ENCODE measurements around the gene PRKACA. TPM values are rescaled to one million over a fixed set of nuclear protein-coding genes. Genes with fewer than 3 reads are reported as not detected.

The PRKACA gene
- total and polyA plus RNA-seq, 10 of the 15 experiments (the other 5 are each of a cell fraction or from before 2014, with no cell fraction given): 0.53 to 68.5 (median 11.2) TPM

GRCh38 chr19:14162871-14163297 lies 45.3 kb upstream of the PRKACA start:
- in situ Hi-C loops (cut with MboI) (no loop called here), intact Hi-C loops (cut with micrococcal nuclease; ENCODE audit: unreplicated experiment) (no loop called here)
- H3K27me3 ChIP-seq (replicated peaks in 1 of 2; ENCODE audit: control insufficient read depth in 2 of 2, insufficient read depth in 2 of 2, low read length in 1 of 2): no peaks in the 10 kb centered on the region
- H3K36me3 ChIP-seq (ENCODE audit: control insufficient read depth in 2 of 2, insufficient read depth in 2 of 2, low read length in 1 of 2): no peaks in the 10 kb centered on the region
- FAIRE-seq: no peak
- 91% methylated on average over 35 of the region's 38 CpGs for WGBS (ENCODE audit: insufficient coverage, insufficient replicate concordance, low lambda C conversion rate, missing lambda C conversion rate)
- no peak overlapping the region for H2AFZ ChIP-seq (ENCODE audit: control insufficient read depth, low read depth, low read length)
- no peak for ATAC-seq
- H3K4me1 ChIP-seq (ENCODE audit: control insufficient read depth, insufficient read depth, low read length): no peaks in the 10 kb centered on the region
- ChIA-PET CTCF (no interaction called here), SMC1A (ENCODE audit: uncharacterized antibody, unreplicated experiment) (no interaction called here), RAD21 (ENCODE audit: unreplicated experiment) (no interaction called here), POLR2A (no interaction called here)
- no peak overlapping the region for H3K4me3 ChIP-seq
- H3K79me2 ChIP-seq (ENCODE audit: control insufficient read depth, insufficient read depth, low read length): no peaks in the 10 kb centered on the region
- BruUV-seq (replicated peaks): no TSS peak
- no peak overlapping the region for H3K27ac ChIP-seq (ENCODE audit: control insufficient read depth, insufficient read depth)
- H3K4me2 ChIP-seq (ENCODE audit: control insufficient read depth, insufficient read depth): no peak overlapping the region
- DNase-seq (ENCODE audit: low read depth, low spot score): no peak
- no peak overlapping the region for H3K9ac ChIP-seq (ENCODE audit: control insufficient read depth, insufficient read depth, low read length)
- H4K20me1 ChIP-seq (ENCODE audit: control insufficient read depth, insufficient read depth): no peaks in the 10 kb centered on the region; the same call in 1 of the 2 replicates
- TF ChIP-seq HCFC1 (IDR thresholded peaks at IDR 0.05; ENCODE audit: low read length) (no peak), MLLT1 (IDR thresholded peaks at IDR 0.05) (no peak), GABPA (IDR thresholded peaks at IDR 0.05; ENCODE audit: low read depth) (no peak), ATF2 (IDR thresholded peaks at IDR 0.05; ENCODE audit: low read length) (no peak), ZNF24 (IDR thresholded peaks at IDR 0.05) (no peak), MYC (IDR thresholded peaks at IDR 0.05; ENCODE audit: insufficient read depth, insufficient read length, insufficient replicate concordance, low read length, severe bottlenecking) (no peak), RBBP5 (conservative IDR thresholded peaks at IDR 0.05) (no peak), IRF3 (IDR thresholded peaks at IDR 0.05) (no peak), BCL11A (IDR thresholded peaks at IDR 0.05; ENCODE audit: low read depth, low read length) (no peak), SPI1 (IDR thresholded peaks at IDR 0.05; ENCODE audit: borderline replicate concordance, insufficient read depth, low read depth, low read length) (no peak), KAT2A (conservative IDR thresholded peaks at IDR 0.05; ENCODE audit: control insufficient read depth, low read depth, low read length) (no peak), ATF7 (IDR thresholded peaks at IDR 0.05; ENCODE audit: low read depth) (no peak)
- H3K9me3 ChIP-seq (replicated peaks; ENCODE audit: control insufficient read depth, insufficient read depth, low read length): no peaks in the 10 kb centered on the region

Data from GM12878 (cell line).